Neuron (in vitro differentiated cells): Measurements from ENCODE around the gene MRPL53.

Experiments used
- H2AFZ ChIP-seq: one replicate; pipeline ENCODE4 v1.6.1; 2013; ENCODE audit warnings: low read depth, mild to moderate bottlenecking, inconsistent platforms, low read length, moderate library complexity
- H3K27me3 ChIP-seq: one replicate; pipeline ENCODE4 v1.6.1; 2013; ENCODE audit warnings: low read length; ENCODE audit not compliant: insufficient read depth
- H3K36me3 ChIP-seq: one replicate; pipeline ENCODE4 v1.6.1; 2013; ENCODE audit warnings: low read length; ENCODE audit not compliant: insufficient read depth
- H3K4me1 ChIP-seq: one replicate; pipeline ENCODE4 v1.6.1; 2013; ENCODE audit warnings: low read length; ENCODE audit not compliant: insufficient read depth
- H3K4me3 ChIP-seq: 2 replicates; pipeline ENCODE4 v1.5.1; 2013; ENCODE audit warnings: mild to moderate bottlenecking, low read length, moderate library complexity
- H3K9me3 ChIP-seq: one replicate; pipeline ENCODE4 v1.6.1; 2013; ENCODE audit warnings: low read length

The MRPL53 gene

GRCh38 chr2:74429487-74430451, 42.7 kb downstream of the MRPL53 start:
- Histone ChIP-seq H3K27me3 (no peaks in the 10 kb centered on the region), H3K36me3 (peaks cover 65% of the 10 kb centered on the region), H3K4me1 (peaks cover 6% of the 10 kb centered on the region), H2AFZ (no peak overlapping the region), H3K9me3 (no peaks in the 10 kb centered on the region), H3K4me3 (no peak overlapping the region)

DNA sequence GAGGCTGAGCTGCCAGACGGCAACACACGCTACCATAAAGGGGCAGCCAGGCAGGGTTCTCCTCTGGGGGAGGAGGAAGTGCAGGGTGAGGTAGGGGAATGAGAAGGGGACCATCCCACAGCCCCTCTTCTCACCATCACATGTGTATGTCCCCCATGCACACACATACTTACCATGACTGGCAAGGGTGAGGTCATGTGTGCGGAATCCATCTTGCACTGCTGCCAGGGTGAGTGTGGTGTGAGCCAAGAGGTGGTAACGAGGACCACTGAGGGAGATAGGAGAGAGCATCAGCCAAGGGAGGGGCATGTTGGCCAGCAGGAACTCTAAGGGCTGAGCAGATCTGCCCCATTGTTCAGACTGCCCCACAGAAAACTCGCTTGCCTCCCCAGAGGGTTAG, 43.8 kb downstream of the MRPL53 start:
- peaks cover 70% of the 10 kb centered on the region for H3K36me3 ChIP-seq
- H3K4me1 ChIP-seq: peaks cover 6% of the 10 kb centered on the region
- H2AFZ ChIP-seq: no peak overlapping the region
- no peak overlapping the region for H3K4me3 ChIP-seq
- no peaks in the 10 kb centered on the region for H3K9me3 ChIP-seq
- no peaks in the 10 kb centered on the region for H3K27me3 ChIP-seq

DNA sequence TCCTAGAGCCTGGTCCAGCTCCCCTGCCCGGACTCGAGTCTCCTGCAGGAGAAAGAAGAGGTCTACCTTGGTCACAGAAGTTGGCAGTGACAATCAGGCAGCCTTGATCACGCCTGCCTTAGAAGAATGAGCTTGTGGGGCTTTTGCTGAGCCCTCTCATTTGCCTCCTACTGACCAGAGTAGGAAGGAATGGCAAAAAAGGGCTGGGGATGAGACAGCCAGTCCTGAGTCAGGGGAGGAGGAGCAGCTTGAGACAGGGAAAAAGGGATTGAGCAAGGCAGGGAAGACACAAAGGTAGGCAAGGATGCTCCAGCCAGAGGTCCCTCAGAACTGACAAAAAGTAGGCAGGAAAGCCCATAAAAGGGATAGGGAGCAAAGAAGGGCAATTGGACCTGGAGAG, 44.9 kb downstream of the MRPL53 start:
- Histone ChIP-seq H2AFZ (no peak overlapping the region), H3K4me3 (no peak overlapping the region), H3K9me3 (no peaks in the 10 kb centered on the region), H3K36me3 (peaks cover 69% of the 10 kb centered on the region), H3K27me3 (no peaks in the 10 kb centered on the region), H3K4me1 (peaks cover 6% of the 10 kb centered on the region)

DNA sequence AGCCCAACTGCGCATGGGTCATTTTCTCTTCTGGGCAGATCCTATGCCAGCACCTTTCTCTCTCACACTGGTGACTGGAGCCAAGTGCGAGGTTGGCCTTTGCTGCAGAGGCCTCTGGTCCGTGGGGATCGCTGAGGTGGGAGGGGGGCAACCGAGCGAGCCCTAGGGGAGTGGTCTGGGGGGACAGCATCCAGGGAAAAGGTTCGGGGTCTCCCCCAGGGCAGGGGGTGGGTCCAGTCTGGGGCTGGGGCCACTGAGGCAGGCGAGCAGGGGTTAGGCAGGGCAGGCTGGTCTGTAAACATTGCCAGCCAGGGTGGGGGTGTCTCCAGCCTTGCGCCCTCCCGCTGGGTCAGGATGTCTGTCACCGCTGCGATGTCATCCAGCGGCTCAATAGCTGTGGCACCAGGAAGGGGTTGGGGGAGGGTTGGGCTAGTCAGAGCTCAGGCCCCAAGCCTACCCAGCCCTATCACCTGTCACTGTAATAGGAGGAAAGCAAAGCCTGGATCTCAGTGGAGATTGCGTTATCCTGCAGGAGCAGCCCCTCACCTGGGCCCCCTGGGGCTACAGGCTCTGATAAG, 46.2 kb downstream of the MRPL53 start:
- H3K9me3 ChIP-seq: no peaks in the 10 kb centered on the region
- H2AFZ ChIP-seq: no peak overlapping the region
- H3K36me3 ChIP-seq: peaks cover 62% of the 10 kb centered on the region
- peaks cover 10% of the 10 kb centered on the region for H3K4me1 ChIP-seq
- no peak overlapping the region for H3K4me3 ChIP-seq
- no peaks in the 10 kb centered on the region for H3K27me3 ChIP-seq

DNA sequence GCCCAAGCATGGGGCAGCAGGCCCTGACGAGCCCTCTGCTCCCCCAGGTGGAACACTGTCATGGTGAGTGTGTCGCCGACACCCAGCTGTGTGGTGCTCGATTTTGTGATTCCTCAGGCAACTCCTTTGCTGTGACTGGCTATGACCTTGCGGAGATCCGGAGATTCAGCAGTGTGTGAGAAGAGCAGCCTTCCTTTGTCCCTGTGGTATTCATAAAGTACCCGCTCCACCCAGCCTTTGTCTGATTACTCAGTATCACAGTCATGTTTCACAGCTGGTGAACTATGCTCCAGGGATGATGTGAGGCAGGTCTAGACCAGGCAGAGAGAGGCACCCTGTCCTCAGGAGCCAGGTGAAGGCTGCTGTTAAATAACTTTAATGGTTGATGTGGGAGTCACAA, 47.0 kb downstream of the MRPL53 start:
- Histone ChIP-seq H3K4me3 (no peak overlapping the region), H3K4me1 (peaks cover 10% of the 10 kb centered on the region), H3K36me3 (peaks cover 56% of the 10 kb centered on the region), H3K9me3 (no peaks in the 10 kb centered on the region), H2AFZ (no peak overlapping the region), H3K27me3 (no peaks in the 10 kb centered on the region)

- H2AFZ ChIP-seq: no peak overlapping the region
- H3K4me1 ChIP-seq: peaks cover 10% of the 10 kb centered on the region
- H3K27me3 ChIP-seq: no peaks in the 10 kb centered on the region
- no peaks in the 10 kb centered on the region for H3K9me3 ChIP-seq
- H3K4me3 ChIP-seq: no peak overlapping the region
- peaks cover 51% of the 10 kb centered on the region for H3K36me3 ChIP-seq
Measured at GRCh38 chr2:74424995-74425406, 47.5 kb downstream of the MRPL53 start.

DNA sequence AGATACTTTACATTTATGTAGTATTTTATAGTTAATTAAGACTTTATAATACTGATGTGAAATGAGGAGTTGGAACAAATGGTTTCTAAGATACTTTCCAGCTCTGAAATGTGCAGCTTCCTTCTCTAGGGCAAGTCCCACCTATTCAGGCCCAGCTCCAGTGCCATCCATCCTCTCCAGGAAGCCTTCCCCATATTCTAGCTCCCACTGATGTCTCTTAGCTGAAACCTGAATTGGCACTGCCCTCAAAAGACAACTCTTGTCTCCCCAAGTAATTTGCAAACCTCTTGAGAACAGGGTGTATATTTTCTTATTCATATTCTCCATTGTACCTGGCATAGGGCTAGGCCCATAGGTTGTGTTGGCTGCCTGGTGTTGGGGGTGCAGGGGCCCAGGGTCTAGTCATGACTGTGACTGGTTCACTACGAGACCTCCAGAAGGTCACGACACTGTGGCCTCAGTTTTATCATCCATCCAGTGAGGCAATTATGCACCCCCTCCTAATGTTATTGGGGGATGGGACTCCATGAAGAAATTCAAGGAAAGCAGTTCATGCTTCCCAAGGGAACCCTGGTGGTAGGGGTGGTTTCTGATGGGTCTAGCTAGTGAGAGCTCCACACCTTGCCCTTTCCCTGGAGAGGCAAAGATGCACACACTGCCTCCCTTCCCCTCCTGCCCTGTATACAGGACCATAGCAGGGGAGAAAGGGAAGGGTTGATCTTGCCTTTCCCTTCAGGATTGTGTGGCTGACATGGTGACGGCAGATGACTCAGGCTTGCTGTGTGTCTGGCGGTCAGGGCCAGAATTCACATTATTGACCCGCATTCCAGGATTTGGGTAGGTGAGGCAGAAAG, 48.1 kb downstream of the MRPL53 start:
- Histone ChIP-seq H3K4me3 (no peak overlapping the region), H2AFZ (no peak overlapping the region), H3K9me3 (no peaks in the 10 kb centered on the region), H3K27me3 (no peaks in the 10 kb centered on the region), H3K4me1 (peaks cover 10% of the 10 kb centered on the region), H3K36me3 (peaks cover 44% of the 10 kb centered on the region)

DNA sequence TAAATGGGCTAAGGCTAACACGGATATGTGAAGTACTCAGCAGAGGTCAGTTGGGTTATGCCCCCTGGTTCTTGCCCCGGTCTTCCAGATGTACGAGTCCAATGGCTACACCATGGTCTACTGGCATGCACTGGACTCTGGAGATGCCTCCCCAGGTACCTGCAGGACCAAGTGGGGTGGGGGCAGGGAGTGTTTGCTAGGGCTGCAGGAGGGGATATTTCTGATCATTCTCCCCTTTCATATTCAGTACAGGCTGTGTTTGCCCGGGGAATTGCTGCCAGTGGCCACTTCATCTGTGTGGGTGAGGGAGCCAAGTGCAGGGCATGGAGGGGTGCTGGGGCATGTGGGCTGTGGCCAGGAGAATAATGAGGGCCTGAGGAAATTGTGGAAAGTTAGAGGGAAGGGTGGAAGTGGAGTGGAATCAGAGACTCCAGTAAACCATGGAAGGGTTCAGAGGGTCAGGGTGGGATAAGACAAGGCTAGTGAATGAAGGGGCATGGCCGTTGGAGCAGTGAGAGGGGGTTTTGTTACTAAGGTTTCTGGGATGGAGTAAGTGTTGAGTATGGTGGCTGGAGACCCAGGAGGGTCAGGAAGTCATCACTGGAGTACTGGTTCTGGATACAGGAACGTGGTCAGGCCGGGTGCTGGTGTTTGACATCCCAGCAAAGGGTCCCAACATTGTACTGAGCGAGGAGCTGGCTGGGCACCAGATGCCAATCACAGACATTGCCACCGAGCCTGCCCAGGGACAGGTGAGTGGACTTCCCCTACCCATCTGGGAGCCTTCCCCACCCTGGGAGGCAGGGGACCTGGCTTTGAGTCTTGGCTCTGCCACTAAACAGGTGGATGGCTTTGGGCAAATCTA, 49.0 kb downstream of the MRPL53 start:
- no peaks in the 10 kb centered on the region for H3K9me3 ChIP-seq
- H3K4me3 ChIP-seq: no peak overlapping the region
- H3K36me3 ChIP-seq: peaks cover 37% of the 10 kb centered on the region
- no peaks in the 10 kb centered on the region for H3K27me3 ChIP-seq
- no peak overlapping the region for H2AFZ ChIP-seq
- peaks cover 10% of the 10 kb centered on the region for H3K4me1 ChIP-seq
